ENCODE data around the gene PAMR1.

GRCh38 chr11:35418282-35419183 is 106.9 kb downstream of the PAMR1 start:
- TF ChIP-seq CTCF (IDR thresholded peaks at IDR 0.05) (no peak), POLR2AphosphoS5 (IDR thresholded peaks at IDR 0.05) (no peak), POLR2A (IDR thresholded peaks at IDR 0.05) (no peak), EP300 (IDR thresholded peaks at IDR 0.05; ENCODE audit: low read depth) (no peak)
